GM13976 (cell line): ENCODE results near the gene PISD.
"Not testable (repeated sequence)": the region's sequence is repeated elsewhere in the genome, so short reads cannot be mapped to it uniquely, and the experiment has no call there.

Source experiments
- DNase-seq: peaks from one replicate; pipeline ENCODE4 v3.0.0; 2012; ENCODE audit warnings: low spot score
- in situ Hi-C: fragments of 300-500 bp; cut with MboI; formaldehyde crosslinking; loops from one replicate; pipeline ENCODE4 v1.12.0; 2022; ENCODE audit warnings: low sequenced_read_pairs, mixed read lengths, inconsistent platforms; ENCODE audit not compliant: unreplicated experiment
- TF ChIP-seq, protein P1 (sequence below): IDR thresholded peaks from 2 replicates; pipeline ENCODE4 v1.5.1; 2012; ENCODE audit warnings: borderline replicate concordance, mild to moderate bottlenecking; ENCODE audit not compliant: insufficient read depth; ENCODE audit errors: extremely low read depth, missing control alignments, control extremely low read depth

PISD gene

DNA sequence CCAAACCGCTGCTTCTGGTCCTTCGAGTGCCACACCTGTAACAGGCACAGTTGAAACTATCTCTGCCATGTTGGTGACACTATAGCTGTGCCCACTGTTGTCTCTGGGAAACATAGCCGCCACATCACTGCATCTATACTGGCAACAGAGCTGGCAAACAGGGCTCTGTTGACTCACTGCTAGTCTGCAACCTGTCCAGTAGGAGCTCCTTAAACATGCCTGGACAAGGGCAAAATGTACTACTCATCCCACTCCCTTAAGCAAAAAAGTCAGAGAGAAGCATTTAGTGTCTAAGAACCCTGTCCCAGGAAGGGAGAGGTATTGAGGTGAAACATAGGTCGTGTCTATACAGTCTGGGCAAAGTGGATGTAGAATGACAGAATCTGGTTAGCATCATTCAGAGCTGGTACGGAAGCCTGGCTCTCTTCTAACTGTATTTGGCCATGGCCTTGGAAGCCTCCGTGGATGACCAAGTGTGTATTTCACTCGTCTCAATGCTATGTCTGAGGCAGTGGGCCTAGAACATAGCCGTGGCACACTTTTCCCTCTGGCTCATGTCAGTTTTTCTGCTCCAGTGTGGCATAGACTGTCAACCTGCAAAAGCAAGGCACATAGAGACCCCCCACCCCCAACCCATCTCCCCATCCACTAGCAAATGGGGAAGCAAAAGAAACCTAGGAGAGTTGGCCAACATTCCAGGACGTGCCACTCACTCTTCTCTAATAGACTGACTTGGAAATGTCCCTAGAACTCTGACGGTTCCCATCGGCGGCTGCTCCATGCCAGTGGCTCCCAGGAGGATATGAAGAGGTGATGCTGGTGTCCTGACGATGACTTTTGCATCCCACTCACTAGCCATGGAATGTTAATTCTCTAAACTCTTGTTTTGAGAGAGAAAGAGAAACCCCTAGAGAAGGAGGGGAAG, 21.4 kb upstream of the PISD start:
- in situ Hi-C loops: no loop called here
- no peak for DNase-seq
- TF ChIP-seq, protein P1, sequence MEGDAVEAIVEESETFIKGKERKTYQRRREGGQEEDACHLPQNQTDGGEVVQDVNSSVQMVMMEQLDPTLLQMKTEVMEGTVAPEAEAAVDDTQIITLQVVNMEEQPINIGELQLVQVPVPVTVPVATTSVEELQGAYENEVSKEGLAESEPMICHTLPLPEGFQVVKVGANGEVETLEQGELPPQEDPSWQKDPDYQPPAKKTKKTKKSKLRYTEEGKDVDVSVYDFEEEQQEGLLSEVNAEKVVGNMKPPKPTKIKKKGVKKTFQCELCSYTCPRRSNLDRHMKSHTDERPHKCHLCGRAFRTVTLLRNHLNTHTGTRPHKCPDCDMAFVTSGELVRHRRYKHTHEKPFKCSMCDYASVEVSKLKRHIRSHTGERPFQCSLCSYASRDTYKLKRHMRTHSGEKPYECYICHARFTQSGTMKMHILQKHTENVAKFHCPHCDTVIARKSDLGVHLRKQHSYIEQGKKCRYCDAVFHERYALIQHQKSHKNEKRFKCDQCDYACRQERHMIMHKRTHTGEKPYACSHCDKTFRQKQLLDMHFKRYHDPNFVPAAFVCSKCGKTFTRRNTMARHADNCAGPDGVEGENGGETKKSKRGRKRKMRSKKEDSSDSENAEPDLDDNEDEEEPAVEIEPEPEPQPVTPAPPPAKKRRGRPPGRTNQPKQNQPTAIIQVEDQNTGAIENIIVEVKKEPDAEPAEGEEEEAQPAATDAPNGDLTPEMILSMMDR: no peak

DNA sequence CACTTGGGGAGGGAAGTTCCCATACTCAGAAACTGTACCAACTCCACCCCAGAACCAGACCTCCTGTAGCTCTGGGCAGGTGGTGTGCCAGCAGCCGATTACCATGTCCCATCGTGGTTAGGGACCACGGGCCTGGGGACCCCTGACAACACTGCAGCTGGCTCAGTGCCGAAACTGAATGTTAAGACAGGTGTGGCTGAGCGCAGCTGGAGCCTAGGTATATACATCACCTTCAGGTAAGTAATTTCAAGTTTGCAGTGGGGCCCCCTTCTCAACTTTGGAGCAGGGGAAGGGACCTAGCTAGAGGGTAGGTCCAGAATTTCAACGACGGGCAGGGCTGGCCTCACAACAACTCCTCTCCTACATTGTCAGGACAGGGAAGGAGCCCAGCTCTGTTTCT, 20.7 kb upstream of the PISD start:
- TF ChIP-seq, protein P1: no peak
- DNase-seq: no peak
- in situ Hi-C loops: no loop called here

DNA sequence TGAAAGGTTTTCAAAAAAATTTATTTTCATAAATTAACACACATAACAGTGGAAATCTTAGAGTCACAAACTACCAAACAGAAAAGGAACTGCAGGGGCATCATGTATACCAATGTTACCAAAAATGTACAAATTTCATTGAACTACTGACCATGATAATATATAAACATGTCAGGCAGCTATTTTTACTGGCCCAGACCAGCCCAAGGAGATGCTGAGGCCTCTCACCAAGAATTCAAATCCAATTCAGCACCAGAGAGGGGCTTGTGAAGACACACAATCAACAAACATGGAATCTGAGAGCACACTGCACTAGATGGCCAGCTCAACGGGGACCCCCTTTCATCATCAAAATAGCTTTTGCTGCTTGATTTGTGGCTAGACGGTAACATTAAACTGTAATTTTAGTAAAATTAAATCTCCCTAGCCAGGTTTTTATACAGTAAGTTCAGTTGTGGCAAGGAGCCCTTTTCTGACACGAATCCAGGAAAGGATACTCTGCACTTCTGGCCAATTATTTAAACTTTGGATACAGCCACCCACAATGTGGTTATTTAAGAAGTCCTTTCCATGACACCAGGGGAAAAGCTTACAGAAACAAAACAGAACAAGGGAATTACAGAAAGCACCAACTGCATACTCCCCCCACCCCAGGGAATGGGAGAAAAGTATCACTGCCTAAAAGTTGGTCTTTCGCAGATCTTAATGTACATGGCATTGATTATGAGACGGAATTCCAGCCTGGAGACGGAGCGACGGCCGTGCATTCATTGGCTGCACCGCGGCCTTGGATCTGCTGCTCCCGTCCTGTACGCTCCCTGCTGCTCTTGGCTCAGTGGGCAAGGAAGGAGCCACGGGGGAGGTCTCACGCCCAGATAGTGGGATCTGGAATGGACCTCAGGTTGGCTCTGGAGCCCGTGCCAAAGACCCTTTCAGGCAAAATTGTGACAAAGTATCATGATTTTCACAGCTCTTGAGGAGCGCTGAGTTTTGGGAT, 19.6 kb upstream of the PISD start:
- in situ Hi-C loops: no loop called here
- TF ChIP-seq, protein P1: no peak
- no peak for DNase-seq

DNA sequence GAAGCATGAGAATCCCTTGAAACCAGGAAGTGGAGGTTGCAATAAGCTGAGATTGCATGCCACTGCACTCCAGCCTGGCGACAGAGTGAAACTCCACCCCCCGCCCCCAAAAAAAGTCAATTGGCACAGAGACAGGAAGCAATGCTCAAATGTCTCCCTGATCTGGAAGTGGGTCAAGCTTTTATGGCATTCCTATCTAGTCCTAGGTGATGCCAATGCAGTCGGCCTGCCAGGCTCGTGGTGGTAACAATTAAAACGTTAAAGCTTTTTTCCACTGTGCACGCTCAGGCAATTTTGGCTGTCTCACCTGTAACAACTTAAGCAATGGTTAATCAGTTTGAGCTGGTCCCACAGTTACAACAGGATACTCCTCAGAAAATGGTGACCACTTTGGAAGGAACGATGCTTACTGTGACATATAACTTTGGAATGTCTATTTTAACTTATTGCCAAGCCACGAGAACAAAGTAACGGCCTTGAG, 18.9 kb upstream of the PISD start:
- TF ChIP-seq, protein P1: no peak
- DNase-seq: no peak
- in situ Hi-C loops: no loop called here

DNA sequence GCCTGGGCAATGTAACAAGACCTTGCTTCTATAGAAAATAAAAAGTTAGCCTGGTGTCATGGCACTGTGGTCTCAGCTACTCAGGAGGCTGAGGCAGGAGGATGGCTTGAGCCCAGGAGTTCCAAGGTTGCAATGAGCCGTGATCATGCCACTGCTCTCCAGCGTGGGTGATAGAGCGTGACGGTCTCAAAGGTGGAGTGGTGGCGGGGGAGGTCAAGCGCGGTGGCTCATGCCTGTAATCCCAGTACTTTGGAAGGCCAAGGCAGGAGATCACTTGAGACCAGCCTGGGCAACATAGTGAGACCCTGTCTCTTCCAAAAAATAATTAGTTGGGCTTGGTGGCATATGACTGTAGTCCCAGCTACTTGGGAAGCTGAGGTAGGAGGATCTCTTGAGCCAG, 16.7 kb upstream of the PISD start:
- TF ChIP-seq, protein P1: no peak
- DNase-seq: no peak
- in situ Hi-C loops: loop anchor here (10.0 kb wide), 1 partner anchor 266 kb away; the partner anchor contains the start of gene YWHAH

DNA sequence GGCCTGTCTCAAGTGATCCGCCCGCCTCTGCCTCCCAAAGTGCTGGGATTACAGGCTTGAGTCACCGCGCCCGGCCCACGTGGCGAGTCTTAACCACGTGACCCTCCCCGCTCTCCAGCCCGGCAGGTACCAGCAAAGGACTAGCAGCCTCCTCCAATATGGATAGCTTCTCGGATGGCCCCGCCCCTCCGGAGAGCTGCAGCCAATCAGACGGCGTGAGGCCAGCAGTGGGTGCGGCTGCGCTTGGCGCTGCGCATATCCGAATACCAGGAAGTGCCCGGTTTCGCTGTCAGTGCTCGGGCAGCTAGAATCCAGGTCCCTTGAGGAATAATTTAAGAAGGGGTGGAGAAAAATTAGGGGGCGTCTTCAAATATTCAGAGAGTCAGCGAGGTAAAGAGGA, 14.7 kb upstream of the PISD start:
- in situ Hi-C loops: loop anchor here (10.0 kb wide), 1 partner anchor 268 kb away; the partner anchor contains the start of gene YWHAH
- DNase-seq: peak; percentile 92
- TF ChIP-seq, protein P1: no peak

DNA sequence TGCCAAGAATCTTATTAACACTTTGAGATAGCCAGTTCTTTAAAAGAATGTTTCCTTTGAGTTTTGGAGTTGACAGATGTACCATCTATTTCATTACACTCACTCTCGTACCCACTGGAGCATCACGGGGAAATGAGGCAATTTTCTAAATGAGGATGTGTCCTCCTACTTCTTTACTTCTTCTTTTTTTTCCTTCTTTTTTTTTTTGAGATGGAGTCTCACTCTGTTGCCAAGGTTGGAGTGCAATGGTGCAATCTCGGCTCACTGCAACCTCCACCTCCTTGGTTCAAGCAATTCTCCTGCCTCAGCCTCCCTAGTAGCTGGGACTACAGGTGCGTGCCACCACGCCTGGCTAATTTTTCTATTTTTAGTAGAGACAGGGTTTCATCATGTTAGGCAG, 12.2 kb upstream of the PISD start:
- not testable (repeated sequence) for DNase-seq
- in situ Hi-C loops: loop anchor here (10.0 kb wide), 1 partner anchor 271 kb away; the partner anchor contains the start of gene YWHAH

DNA sequence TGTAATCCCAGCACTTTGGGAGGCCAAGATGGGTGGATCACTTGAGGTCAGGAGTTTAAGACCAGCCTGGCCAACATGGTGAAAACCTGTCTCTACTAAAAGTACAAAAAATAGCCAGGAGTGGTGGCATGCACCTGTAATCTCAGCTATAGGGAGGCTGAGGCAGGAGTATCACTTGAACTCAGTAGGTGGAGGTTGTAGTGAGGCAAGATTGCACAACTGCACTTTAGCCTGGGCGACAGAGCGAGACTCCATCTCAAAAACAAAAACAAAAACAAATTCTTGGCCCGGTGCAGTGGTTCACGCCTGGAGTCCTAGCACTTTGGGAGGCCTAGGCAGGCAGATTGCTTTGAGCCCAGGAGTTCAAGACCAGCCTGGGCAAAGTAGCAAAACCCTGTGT, 6.8 kb upstream of the PISD start:
- in situ Hi-C loops, DNase-seq: not testable (repeated sequence)
